Stimulated activated memory B cell treated with anti-CD40 and anti-IgM and Interleukin-4, amounts not matched to agents 10 μg/mL and 1 μg/mL and 100 μg/mL, for 72 hours (primary cell): ENCODE measurements around the gene ACTG2.

Source experiments
- ATAC-seq: fragments of 150-1000 bp; cut with Tn5 transposase; 2 replicates; pipeline ENCODE4 v1.10.0; 2021
- H3K27ac Mint-ChIP-seq: one replicate; pipeline ENCODE4 v1.8.0; 2022; ENCODE audit warnings: mild to moderate bottlenecking, mixed read lengths
- H3K27me3 Mint-ChIP-seq: one replicate; pipeline ENCODE4 v1.8.0; 2022; ENCODE audit warnings: mixed read lengths
- H3K36me3 Mint-ChIP-seq: one replicate; pipeline ENCODE4 v1.8.0; 2022; ENCODE audit warnings: mixed read lengths
- H3K4me1 Mint-ChIP-seq: one replicate; pipeline ENCODE4 v1.8.0; 2022; ENCODE audit warnings: mixed read lengths
- H3K4me3 Mint-ChIP-seq: one replicate; pipeline ENCODE4 v1.8.0; 2022; ENCODE audit warnings: mild to moderate bottlenecking, moderate library complexity, mixed read lengths
- H3K9me3 Mint-ChIP-seq: one replicate; pipeline ENCODE4 v1.8.0; 2022; ENCODE audit warnings: mixed read lengths

ACTG2 gene

GRCh38 chr2:73917696-73918207 is 24.9 kb downstream of the ACTG2 start:
- H3K27me3 Mint-ChIP-seq: no peaks in the 10 kb centered on the region
- no peaks in the 10 kb centered on the region for H3K4me1 Mint-ChIP-seq
- no peaks in the 10 kb centered on the region for H3K9me3 Mint-ChIP-seq
- no peak overlapping the region for H3K4me3 Mint-ChIP-seq
- H3K27ac Mint-ChIP-seq: no peak overlapping the region
- ATAC-seq: no peak
- H3K36me3 Mint-ChIP-seq: no peaks in the 10 kb centered on the region

GRCh38 chr2:73918856-73919255 is 26.0 kb downstream of the ACTG2 start:
- Mint-ChIP-seq H3K36me3 (no peaks in the 10 kb centered on the region), H3K4me3 (no peak overlapping the region), H3K4me1 (no peaks in the 10 kb centered on the region), H3K27me3 (no peaks in the 10 kb centered on the region), H3K27ac (no peak overlapping the region), H3K9me3 (no peaks in the 10 kb centered on the region)
- no peak for ATAC-seq

- H3K27ac Mint-ChIP-seq: no peak overlapping the region
- H3K27me3 Mint-ChIP-seq: no peaks in the 10 kb centered on the region
- no peaks in the 10 kb centered on the region for H3K9me3 Mint-ChIP-seq
- H3K4me3 Mint-ChIP-seq: no peak overlapping the region
- no peak for ATAC-seq
- no peaks in the 10 kb centered on the region for H3K36me3 Mint-ChIP-seq
- H3K4me1 Mint-ChIP-seq: no peaks in the 10 kb centered on the region
Observed at GRCh38 chr2:73919596-73920228, 26.9 kb downstream of the ACTG2 start.

DNA sequence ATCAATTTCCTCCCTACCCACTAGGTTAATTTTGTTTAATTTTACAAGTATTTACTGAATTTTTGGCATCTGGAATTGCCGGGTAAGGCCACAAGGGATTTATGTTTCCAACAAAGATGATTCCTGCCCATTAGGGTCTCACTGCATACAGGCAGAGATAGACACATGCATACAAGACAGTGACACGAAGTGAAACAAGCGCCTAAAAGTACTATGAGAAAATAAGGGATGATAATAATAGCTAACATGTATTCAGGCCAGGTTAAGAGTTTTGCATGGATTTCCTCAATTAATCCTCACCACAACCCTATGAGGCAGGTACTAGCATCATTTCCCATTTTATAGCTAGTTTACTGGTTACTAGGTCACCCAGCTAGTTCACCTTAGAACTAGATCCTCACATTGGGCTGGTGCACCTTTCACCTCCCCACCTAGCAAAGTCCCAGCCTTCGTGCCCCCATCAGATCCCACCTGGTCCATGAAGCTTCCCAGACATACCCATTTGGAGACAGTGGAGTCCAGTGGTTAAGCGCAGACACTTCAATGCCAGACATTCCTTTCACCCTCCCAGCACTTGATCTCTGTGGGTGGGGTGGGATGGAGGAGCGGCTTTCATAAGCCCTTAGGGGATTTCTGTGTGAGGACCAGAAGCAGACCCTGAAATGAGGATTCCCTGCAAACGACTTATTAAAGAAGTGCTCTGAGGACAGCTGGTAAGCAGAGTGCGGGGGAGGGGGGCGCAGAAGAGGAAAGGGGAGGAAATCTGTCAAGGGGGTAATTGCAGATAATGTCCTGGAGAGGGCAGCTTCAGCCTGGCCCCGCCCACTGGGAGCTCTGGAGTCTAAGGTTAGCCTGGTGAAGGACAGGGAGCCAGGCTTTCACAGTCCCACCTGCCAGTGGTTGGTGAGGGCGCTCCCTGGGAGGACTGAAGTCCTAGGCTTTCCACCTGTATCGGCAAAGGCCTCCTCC is 28.1 kb downstream of the ACTG2 start:
- Mint-ChIP-seq H3K4me1 (no peaks in the 10 kb centered on the region), H3K9me3 (no peaks in the 10 kb centered on the region), H3K27me3 (no peaks in the 10 kb centered on the region), H3K4me3 (no peak overlapping the region), H3K36me3 (no peaks in the 10 kb centered on the region), H3K27ac (no peak overlapping the region)
- ATAC-seq: no peak

- no peaks in the 10 kb centered on the region for H3K4me1 Mint-ChIP-seq
- no peak overlapping the region for H3K27ac Mint-ChIP-seq
- no peaks in the 10 kb centered on the region for H3K36me3 Mint-ChIP-seq
- ATAC-seq: no peak
- H3K27me3 Mint-ChIP-seq: no peaks in the 10 kb centered on the region
- no peak overlapping the region for H3K4me3 Mint-ChIP-seq
- no peaks in the 10 kb centered on the region for H3K9me3 Mint-ChIP-seq
Observed at GRCh38 chr2:73921581-73921980, 28.8 kb downstream of the ACTG2 start.

GRCh38 chr2:73922681-73923080 is 29.9 kb downstream of the ACTG2 start:
- Mint-ChIP-seq H3K36me3 (peaks cover 1% of the 10 kb centered on the region), H3K4me1 (peaks cover 2% of the 10 kb centered on the region), H3K27me3 (no peaks in the 10 kb centered on the region), H3K4me3 (no peak overlapping the region), H3K27ac (no peak overlapping the region), H3K9me3 (no peaks in the 10 kb centered on the region)
- no peak for ATAC-seq

GRCh38 chr2:73925033-73925704 is 32.4 kb downstream of the ACTG2 start:
- no peak for ATAC-seq
- Mint-ChIP-seq H3K27me3 (no peaks in the 10 kb centered on the region), H3K4me1 (peaks cover 26% of the 10 kb centered on the region), H3K36me3 (peaks cover 24% of the 10 kb centered on the region), H3K27ac (no peak overlapping the region), H3K4me3 (no peak overlapping the region), H3K9me3 (no peaks in the 10 kb centered on the region)

DNA sequence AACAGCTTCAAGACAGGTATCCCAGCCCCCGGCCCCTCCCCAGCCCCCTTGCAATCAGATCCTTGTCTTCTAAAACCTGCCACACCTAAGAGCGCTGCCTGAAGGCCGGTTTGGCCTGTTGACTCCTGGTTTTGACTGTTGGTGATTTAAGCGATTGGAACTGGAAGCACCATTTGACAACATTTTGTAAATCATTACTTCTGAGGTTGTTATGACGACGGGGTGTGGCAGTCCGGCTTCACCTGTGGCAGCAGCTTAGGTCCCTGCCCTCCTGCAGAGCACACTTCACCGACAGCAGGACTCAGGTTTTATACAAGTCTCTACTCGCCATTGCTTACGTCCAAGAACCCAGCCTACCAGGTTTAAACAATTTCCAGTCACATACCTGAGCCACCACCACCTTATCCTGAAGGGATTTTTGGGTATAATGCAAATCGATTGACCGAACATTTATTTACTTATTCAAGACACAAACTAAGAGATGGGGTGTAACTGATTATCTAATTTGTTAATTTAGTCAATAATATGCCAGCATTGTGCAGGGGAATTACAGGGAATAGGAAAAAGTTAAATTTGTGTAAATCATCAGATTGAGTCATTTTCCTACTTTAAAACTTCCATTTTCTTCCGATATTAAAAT is 33.2 kb downstream of the ACTG2 start:
- H3K36me3 Mint-ChIP-seq: peaks cover 27% of the 10 kb centered on the region
- no peaks in the 10 kb centered on the region for H3K9me3 Mint-ChIP-seq
- no peak for ATAC-seq
- H3K27ac Mint-ChIP-seq: peak overlapping the region; percentile 88
- H3K4me1 Mint-ChIP-seq: peaks cover 31% of the 10 kb centered on the region
- H3K27me3 Mint-ChIP-seq: no peaks in the 10 kb centered on the region
- H3K4me3 Mint-ChIP-seq: peak overlapping the region; percentile 49

DNA sequence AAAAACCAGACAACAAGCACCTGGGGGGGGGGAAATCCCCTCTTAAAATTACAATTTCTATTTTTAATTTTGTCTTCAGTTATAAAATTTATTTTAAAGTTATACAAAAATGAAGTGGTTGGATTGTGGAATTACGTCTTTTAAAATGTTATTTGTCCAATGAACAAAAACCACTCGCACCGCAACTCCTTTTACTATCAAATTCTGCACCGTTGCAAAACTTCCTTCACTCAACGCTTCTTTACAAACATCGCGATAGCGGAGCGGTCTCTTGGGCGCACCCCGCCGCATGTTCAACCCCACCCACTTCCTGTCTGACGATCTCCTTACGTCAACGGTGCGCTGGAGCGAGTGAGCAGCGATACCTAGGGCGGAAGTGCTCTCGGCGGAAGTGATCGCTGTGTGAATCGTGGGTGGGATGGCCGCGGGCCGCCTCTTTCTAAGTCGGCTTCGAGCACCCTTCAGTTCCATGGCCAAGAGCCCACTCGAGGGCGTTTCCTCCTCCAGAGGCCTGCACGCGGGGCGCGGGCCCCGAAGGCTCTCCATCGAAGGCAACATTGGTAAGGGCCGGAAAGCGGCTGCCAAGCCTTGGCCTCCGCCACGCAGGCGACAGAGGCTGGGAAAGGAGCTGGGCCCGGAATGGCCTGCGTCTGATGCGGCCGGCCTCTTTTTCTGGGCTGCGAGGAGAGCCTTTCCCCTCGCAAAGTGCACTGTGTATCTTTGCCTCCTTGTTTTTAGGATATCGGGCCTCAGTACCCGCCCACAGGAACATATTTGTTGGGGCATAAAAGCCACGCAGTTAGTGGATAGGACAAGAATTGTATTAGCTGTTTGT is 33.9 kb downstream of the ACTG2 start, which contains the start of gene DGUOK:
DGUOK (plus strand) TSS at position 388 of the 835 bp plus-strand sequence; CDS start at position 419, 31 bp downstream.
- H3K4me1 Mint-ChIP-seq: peaks cover 39% of the 10 kb centered on the region
- peaks cover 34% of the 10 kb centered on the region for H3K36me3 Mint-ChIP-seq
- peak within 1 kb of the TSS; percentile 88 for H3K27ac Mint-ChIP-seq
- H3K9me3 Mint-ChIP-seq: no peaks in the 10 kb centered on the region
- H3K4me3 Mint-ChIP-seq: peak within 1 kb of the TSS; percentile 80
- no peaks in the 10 kb centered on the region for H3K27me3 Mint-ChIP-seq
- ATAC-seq: peak; percentile 100

- no peak for ATAC-seq
- Mint-ChIP-seq H3K27ac (peak overlapping the region; percentile 88), H3K27me3 (no peaks in the 10 kb centered on the region), H3K4me3 (peak overlapping the region; percentile 80), H3K36me3 (peaks cover 41% of the 10 kb centered on the region), H3K4me1 (peaks cover 45% of the 10 kb centered on the region), H3K9me3 (no peaks in the 10 kb centered on the region)
Observed at GRCh38 chr2:73927344-73927743, 34.5 kb downstream of the ACTG2 start.

DNA sequence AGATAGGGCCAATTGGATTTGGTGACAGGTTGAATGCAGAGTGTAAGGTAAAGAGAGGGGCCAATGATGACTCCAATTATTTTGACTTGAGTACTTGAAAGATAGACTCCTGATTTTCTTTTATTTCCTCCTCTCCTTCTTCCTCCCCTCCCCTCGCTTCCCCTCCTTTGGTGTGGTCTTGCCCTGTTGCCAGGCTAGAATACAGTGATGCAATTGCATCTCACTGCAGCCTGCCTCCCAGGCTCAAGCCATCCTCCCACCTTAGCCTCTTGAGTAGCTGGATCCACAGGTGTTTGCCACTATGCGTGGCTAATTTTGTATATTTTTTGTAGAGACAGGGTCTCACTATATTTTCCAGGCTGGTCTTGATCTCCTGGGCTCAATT is 36.1 kb downstream of the ACTG2 start:
- no peak for ATAC-seq
- no peaks in the 10 kb centered on the region for H3K27me3 Mint-ChIP-seq
- H3K9me3 Mint-ChIP-seq: no peaks in the 10 kb centered on the region
- peaks cover 51% of the 10 kb centered on the region for H3K4me1 Mint-ChIP-seq
- peaks cover 51% of the 10 kb centered on the region for H3K36me3 Mint-ChIP-seq
- peak overlapping the region; percentile 67 for H3K4me3 Mint-ChIP-seq
- peak overlapping the region; percentile 8 for H3K27ac Mint-ChIP-seq

GRCh38 chr2:73930386-73930785 is 37.6 kb downstream of the ACTG2 start:
- Mint-ChIP-seq H3K4me1 (peaks cover 51% of the 10 kb centered on the region), H3K9me3 (no peaks in the 10 kb centered on the region), H3K4me3 (no peak overlapping the region), H3K27ac (peak overlapping the region; percentile 8), H3K36me3 (peaks cover 54% of the 10 kb centered on the region), H3K27me3 (no peaks in the 10 kb centered on the region)
- ATAC-seq: no peak

GRCh38 chr2:73931531-73932500 is 39.0 kb downstream of the ACTG2 start:
- no peaks in the 10 kb centered on the region for H3K27me3 Mint-ChIP-seq
- H3K9me3 Mint-ChIP-seq: no peaks in the 10 kb centered on the region
- H3K4me3 Mint-ChIP-seq: no peak overlapping the region
- peak overlapping the region; percentile 0 for H3K27ac Mint-ChIP-seq
- no peak for ATAC-seq
- peaks cover 63% of the 10 kb centered on the region for H3K36me3 Mint-ChIP-seq
- H3K4me1 Mint-ChIP-seq: peaks cover 61% of the 10 kb centered on the region
